OCI-LY3 (cell line): Measurements from ENCODE around the gene ASPG.

Experiments
- CTCF ChIP-seq: fragments of 200-600, 300-600 bp; sonication (generic); IDR thresholded peaks from 2 replicates; pipeline ENCODE4 v1.5.1; 2014; ENCODE audit warnings: antibody characterized with exemption, low read length, low read depth
- EZH2phosphoT487 ChIP-seq: fragments of 200-600 bp; shearing (Covaris generic); IDR thresholded peaks from 2 replicates; pipeline ENCODE4 v1.6.1; 2018; ENCODE audit warnings: antibody characterized with exemption, mixed run types, low read depth

- TF ChIP-seq CTCF (no peak), EZH2phosphoT487 (no peak)
These were observed 18.8 kb downstream of the ASPG start for GRCh38 chr14:104104076-104104901.
